HL-60 (cell line): ENCODE measurements around the gene AP3S2.
"Not testable (repeated sequence)": the region's sequence is repeated elsewhere in the genome, so short reads cannot be mapped to it uniquely, and the experiment has no call there.

Experiments used
- DNase-seq, 2 experiments: peaks; one replicate each; pipeline ENCODE4 v3.0.0-alpha.2; 2010 to 2020; ENCODE audit warnings: low read depth in 1 of 2, low spot score in 1 of 2
- H3K27ac ChIP-seq: fragments of 250-450 bp; sonication (Bioruptor Pico); replicated peaks from 2 replicates; pipeline ENCODE4 v1.5.1; 2020; ENCODE audit warnings: mild to moderate bottlenecking, moderate library complexity
- H3K27me3 ChIP-seq: fragments of 250-450 bp; sonication (Bioruptor Pico); 2 replicates; pipeline ENCODE4 v1.5.1; 2021; ENCODE audit warnings: mild to moderate bottlenecking, moderate library complexity; ENCODE audit not compliant: insufficient read depth, poor library complexity, severe bottlenecking
- H3K4me3 ChIP-seq: replicated peaks from 2 replicates; pipeline ENCODE4 v1.5.1; 2011; ENCODE audit warnings: mild to moderate bottlenecking, control low read depth, low read length; ENCODE audit not compliant: insufficient read depth
- GABPA ChIP-seq: IDR thresholded peaks from 2 replicates; pipeline ENCODE4 v1.6.1; 2012; ENCODE audit warnings: low read depth
- POLR2AphosphoS5 ChIP-seq: IDR thresholded peaks from 2 replicates; pipeline ENCODE4 v1.6.1; 2012; ENCODE audit warnings: low read depth
- SPI1 ChIP-seq: IDR thresholded peaks from 2 replicates; pipeline ENCODE4 v1.6.1; 2012; ENCODE audit warnings: low read depth, mild to moderate bottlenecking, borderline replicate concordance
- TF ChIP-seq, protein P1 (sequence below): IDR thresholded peaks from 2 replicates; pipeline ENCODE4 v1.6.1; 2012; ENCODE audit warnings: low read depth; ENCODE audit not compliant: insufficient replicate concordance
- TF ChIP-seq, protein P2 (sequence below): IDR thresholded peaks from one replicate; pipeline ENCODE4 v1.5.1; 2011; ENCODE audit warnings: low read length, control low read depth, inconsistent platforms; ENCODE audit not compliant: insufficient read depth

AP3S2 gene

DNA sequence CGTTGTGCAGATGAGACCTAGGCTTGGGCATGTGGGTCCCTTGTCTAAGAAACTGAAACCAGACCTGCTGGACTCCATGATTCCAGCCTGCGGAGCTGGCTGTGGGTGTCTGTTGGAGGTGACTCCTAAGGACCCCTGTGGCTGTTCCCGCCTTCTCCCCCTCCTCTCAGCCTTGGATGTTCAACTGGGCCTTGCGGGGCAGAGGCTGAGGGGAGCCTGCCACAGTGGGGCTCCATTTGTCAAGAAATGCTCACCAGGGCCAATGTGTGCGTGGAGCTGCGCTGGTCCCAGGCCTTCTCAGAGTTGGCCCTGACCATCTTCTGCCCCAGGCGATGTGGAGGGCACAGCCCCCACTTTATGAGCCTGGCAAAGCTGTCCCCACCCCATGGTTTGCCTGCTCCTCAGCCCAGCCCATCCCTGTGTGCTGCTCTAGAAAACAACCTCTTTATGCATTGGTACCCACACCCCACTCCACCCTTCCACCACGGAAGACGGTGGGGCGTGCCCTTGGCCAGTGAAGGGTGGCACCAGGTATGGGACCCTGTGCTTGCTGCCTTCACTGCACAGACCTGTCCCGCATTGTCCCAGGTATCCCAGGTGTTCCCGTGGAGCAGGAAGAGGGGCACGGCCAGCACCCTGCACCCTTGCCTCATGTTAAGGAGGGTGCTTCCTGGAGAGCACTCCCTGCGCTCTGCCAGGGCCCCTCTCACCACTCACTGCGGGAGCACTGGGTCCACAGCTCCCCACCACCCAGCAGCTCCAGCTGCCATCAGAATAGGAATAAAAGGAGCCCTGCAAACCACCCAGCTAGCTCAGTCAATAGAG, 109.7 kb downstream of the AP3S2 start:
- TF ChIP-seq GABPA (no peak), POLR2AphosphoS5 (peak; percentile 48)
- no peak for DNase-seq
- Histone ChIP-seq H3K27ac (no peak overlapping the region), H3K4me3 (no peak overlapping the region), H3K27me3 (no peaks in the 10 kb centered on the region)

DNA sequence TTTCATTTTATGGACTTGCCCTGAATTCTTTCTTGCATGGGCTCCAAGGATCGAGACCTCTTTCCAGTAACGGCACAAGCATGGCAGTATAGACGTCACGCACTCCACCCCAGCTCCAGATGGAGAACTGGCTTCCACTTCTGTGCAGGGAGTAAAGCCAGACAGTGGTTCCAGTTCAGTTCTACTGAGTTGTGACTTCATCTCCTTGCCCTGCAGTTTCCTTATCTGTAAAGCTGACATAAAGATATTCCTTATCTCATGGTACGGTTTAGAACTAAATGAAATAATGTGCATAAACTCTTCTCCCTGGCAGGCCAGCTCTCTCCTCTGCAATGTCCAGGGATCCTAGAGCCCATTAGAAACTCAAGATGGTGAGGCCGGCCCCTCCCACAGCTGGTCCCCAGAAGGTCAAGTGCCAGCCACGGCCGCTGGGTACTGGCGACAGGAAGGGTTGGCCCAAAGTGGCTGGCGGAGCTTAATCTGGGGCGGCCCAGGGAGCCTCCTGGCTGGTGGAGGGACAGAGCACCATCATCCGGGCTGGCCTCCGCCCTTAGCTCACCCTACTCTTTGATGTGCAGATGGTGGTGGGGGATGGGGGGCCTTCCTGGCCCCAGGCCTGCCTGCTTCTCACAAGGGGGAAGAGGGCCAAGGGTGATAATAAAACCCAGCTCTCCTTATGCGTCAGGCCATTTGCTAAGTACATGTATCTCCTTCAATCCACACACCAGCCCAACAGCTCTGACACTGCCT, 110.5 kb downstream of the AP3S2 start:
- Histone ChIP-seq H3K27ac (no peak overlapping the region), H3K27me3 (no peaks in the 10 kb centered on the region), H3K4me3 (no peak overlapping the region)
- DNase-seq = no peak
- TF ChIP-seq SPI1 = no peak
- TF ChIP-seq, protein P1, sequence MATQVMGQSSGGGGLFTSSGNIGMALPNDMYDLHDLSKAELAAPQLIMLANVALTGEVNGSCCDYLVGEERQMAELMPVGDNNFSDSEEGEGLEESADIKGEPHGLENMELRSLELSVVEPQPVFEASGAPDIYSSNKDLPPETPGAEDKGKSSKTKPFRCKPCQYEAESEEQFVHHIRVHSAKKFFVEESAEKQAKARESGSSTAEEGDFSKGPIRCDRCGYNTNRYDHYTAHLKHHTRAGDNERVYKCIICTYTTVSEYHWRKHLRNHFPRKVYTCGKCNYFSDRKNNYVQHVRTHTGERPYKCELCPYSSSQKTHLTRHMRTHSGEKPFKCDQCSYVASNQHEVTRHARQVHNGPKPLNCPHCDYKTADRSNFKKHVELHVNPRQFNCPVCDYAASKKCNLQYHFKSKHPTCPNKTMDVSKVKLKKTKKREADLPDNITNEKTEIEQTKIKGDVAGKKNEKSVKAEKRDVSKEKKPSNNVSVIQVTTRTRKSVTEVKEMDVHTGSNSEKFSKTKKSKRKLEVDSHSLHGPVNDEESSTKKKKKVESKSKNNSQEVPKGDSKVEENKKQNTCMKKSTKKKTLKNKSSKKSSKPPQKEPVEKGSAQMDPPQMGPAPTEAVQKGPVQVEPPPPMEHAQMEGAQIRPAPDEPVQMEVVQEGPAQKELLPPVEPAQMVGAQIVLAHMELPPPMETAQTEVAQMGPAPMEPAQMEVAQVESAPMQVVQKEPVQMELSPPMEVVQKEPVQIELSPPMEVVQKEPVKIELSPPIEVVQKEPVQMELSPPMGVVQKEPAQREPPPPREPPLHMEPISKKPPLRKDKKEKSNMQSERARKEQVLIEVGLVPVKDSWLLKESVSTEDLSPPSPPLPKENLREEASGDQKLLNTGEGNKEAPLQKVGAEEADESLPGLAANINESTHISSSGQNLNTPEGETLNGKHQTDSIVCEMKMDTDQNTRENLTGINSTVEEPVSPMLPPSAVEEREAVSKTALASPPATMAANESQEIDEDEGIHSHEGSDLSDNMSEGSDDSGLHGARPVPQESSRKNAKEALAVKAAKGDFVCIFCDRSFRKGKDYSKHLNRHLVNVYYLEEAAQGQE = no peak

- H3K4me3 ChIP-seq, DNase-seq, H3K27ac ChIP-seq, H3K27me3 ChIP-seq: not testable (repeated sequence)
Observed at GRCh38 chr15:89782619-89782950, 111.2 kb downstream of the AP3S2 start.

DNA sequence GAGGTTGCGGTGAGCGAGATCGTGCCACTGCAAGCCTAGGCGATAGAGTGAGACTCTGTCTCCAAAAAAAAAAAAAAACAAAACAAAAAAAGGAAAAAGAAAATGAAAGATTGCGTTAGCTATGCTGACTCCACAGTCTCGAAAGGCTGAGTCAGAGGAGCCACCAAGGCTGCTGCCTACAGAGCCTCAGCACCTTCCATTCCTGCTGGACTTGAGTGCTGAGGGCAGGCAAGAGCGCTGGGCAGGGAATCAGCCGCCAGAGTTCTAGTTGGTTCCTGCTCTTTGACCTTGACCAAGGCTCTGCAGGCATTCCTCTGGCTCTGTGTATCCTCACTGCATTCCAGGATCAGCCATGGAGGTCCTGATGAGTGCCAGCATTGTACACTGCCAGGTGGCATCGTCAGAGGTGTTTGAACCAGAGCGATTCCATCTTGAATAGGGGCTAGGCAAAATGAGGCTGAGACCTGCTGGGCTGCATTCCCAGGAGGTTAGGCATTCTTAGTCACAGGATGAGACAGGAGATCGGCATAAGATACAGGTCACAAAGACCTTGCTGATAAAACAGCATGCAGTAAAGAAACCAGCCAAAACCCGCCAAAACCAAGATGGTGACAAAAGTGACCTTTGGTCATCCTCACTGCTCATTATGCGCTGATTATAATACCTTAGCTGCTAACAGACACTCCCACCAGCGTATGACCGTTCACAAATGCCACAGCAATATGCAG, 111.7 kb downstream of the AP3S2 start:
- Histone ChIP-seq H3K27me3 (no peaks in the 10 kb centered on the region), H3K27ac (no peak overlapping the region), H3K4me3 (no peak overlapping the region)
- DNase-seq = no peak
- TF ChIP-seq POLR2AphosphoS5 (no peak), GABPA (no peak), SPI1 (no peak)
- TF ChIP-seq, protein P2, sequence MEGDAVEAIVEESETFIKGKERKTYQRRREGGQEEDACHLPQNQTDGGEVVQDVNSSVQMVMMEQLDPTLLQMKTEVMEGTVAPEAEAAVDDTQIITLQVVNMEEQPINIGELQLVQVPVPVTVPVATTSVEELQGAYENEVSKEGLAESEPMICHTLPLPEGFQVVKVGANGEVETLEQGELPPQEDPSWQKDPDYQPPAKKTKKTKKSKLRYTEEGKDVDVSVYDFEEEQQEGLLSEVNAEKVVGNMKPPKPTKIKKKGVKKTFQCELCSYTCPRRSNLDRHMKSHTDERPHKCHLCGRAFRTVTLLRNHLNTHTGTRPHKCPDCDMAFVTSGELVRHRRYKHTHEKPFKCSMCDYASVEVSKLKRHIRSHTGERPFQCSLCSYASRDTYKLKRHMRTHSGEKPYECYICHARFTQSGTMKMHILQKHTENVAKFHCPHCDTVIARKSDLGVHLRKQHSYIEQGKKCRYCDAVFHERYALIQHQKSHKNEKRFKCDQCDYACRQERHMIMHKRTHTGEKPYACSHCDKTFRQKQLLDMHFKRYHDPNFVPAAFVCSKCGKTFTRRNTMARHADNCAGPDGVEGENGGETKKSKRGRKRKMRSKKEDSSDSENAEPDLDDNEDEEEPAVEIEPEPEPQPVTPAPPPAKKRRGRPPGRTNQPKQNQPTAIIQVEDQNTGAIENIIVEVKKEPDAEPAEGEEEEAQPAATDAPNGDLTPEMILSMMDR = no peak
- TF ChIP-seq, protein P1 = no peak

- TF ChIP-seq POLR2AphosphoS5 = no peak
- TF ChIP-seq SPI1 = no peak
- TF ChIP-seq GABPA = no peak
- TF ChIP-seq, protein P1 = no peak
- TF ChIP-seq, protein P2 = no peak
- Histone ChIP-seq H3K4me3 (no peak overlapping the region), H3K27me3 (no peaks in the 10 kb centered on the region), H3K27ac (peak overlapping the region; percentile 16; the same call in 1 of the 2 replicates)
- peak in 1 of 2 experiments; percentile 80 for DNase-seq
Observed at GRCh38 chr15:89781055-89781454, 112.7 kb downstream of the AP3S2 start.
